Hippocampal formation (tissue), 2 donors: Measurements from ENCODE around the gene ERCC6L.

Experiments
- DNase-seq, 2 donors: peaks; one replicate each; lab custom pipeline; 2025; lab: John Stamatoyannopoulos, UW

ERCC6L gene

DNA sequence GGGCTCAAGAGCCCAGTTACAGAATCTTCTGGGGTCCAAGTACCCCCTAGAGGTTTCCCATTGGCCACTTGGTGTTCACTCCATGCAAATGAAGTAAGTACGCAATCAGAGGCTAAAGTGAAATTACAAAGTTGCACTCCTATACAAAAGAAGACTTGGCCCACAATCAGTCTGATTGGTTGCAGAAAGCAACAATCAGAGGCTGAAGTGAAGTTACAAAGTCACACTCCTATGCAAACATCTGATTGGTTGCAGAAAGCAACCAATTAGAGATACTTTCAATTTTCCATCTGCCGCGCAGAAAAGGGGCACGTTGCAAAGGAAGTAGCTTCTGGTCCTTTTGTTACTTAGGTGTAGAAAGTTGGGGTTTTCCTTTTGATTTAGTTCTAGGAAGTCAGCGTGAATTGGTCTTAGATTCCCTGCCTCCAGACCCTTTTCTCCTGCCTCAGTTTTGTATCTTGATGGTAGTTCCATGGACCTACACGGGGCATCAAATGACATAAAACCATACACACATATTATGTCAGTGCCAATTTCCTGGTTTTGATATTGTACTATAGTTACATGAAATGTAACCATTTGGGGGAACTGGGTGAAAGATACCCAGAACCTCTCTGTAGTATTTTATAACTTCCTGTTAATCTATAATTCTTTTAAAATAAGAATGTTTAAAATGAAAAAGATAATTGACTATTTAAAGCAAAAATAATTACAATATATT is 69.7 kb downstream of the ERCC6L start:
- no peak for DNase-seq

DNA sequence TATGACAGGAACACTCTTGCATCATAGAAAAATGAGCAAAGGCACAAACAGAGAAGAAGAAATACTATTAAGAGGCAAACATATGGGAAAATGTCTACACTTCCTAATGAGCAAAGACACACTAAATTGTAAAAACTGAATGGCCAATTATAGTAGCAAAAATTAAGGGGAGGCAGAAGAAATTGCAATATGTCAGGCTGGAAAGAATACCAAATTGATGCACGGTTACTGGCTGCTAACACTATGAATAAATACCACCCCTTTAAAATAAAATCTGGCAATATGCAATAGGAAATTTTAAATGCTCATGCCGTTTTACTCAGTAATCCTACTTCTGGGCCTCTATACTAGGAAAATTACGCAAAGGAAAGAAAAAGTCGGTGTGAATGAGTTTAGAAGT is 73.3 kb downstream of the ERCC6L start:
- no peak for DNase-seq

DNA sequence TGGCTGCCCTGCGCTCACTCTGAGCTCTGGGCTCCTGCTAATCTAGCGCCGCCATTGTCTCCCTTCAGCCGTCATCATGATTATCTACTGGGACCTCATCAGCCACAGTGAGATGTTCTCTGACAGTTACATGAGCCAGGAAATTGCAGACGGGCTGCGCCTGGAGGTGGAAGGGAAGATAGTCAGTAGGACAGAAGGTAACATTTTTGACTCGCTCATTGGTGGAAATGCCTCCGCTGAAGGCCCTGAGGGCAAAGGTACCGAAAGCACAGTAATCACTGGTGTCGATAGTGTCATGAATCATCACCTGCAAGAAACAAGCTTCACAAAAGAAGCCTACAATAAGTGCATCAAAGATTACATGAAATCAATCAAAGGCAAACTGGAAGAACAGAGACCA is 79.1 kb downstream of the ERCC6L start:
- no peak for DNase-seq

DNA sequence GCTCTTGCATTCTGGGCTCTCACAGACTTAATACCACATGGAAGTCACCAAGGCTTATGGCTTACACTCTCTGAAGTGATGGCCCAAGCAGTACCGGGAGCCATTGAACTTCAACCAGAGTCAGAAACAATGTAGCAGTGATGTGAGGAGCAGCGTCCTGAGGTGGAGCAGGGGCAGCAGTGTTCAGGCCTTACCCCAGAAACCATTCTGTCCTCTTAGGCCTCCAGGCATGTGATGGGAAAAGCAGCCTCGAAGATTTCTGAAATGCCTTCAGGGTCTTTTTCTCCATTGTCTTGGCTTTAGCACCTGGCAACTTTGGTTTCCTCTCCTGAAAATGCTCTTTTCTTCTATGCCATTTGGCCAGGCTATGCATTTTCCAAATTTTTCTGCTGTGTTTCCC is 80.1 kb downstream of the ERCC6L start:
- no peak for DNase-seq
